Measurements from ENCODE around the gene ARHGEF25.

DNA sequence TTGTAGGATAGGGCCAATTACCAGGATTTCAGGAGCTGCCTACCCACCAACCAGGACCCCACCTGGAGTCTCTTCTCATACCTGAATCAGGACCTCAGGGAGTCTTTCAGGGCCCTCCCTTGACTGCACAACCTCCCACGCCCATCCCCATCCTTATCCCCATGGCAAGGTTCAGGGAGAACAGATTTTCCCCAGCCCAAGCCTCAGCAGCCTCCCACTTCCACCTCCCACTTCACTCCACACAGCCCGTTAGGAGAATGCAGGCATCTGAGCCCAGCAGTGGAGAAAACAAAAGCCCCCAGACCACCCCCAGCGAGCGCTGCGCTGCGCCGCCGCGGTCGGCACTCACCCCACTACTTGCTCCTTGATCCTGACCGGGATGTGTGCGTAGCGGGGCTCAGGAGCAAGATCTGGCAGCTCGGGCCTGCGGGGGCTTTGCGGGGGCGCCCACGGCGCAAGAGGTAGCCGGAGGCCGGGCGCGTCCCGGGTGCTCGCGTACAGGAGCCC lies 20.4 kb downstream of the ARHGEF25 start:
- TF ChIP-seq RFX5 (IDR thresholded peaks at IDR 0.05; ENCODE audit: low read depth, low read length): no peak
- TF ChIP-seq, protein P1, sequence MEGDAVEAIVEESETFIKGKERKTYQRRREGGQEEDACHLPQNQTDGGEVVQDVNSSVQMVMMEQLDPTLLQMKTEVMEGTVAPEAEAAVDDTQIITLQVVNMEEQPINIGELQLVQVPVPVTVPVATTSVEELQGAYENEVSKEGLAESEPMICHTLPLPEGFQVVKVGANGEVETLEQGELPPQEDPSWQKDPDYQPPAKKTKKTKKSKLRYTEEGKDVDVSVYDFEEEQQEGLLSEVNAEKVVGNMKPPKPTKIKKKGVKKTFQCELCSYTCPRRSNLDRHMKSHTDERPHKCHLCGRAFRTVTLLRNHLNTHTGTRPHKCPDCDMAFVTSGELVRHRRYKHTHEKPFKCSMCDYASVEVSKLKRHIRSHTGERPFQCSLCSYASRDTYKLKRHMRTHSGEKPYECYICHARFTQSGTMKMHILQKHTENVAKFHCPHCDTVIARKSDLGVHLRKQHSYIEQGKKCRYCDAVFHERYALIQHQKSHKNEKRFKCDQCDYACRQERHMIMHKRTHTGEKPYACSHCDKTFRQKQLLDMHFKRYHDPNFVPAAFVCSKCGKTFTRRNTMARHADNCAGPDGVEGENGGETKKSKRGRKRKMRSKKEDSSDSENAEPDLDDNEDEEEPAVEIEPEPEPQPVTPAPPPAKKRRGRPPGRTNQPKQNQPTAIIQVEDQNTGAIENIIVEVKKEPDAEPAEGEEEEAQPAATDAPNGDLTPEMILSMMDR (conservative IDR thresholded peaks at IDR 0.05; ENCODE audit: low read depth, low read length): no peak
- TF ChIP-seq RCOR1 (IDR thresholded peaks at IDR 0.05; ENCODE audit: insufficient replicate concordance, low read length): no peak
- no peak for TF ChIP-seq POLR2A (IDR thresholded peaks at IDR 0.05; ENCODE audit: low read depth, low read length)
- no peak for TF ChIP-seq RAD21 (IDR thresholded peaks at IDR 0.05; ENCODE audit: low read length)

Measured in IMR-90 (cell line).